HCT116 (cell line): ENCODE results near the gene CIZ1. TPM values are rescaled to one million over a fixed set of nuclear protein-coding genes. Genes with fewer than 3 reads are reported as not detected.
A peak's percentile ranks its signal among the peaks of the same experiment; 100 is the strongest.

ENCODE experiments used
- ATAC-seq: fragments of 200-7000 bp; cut with Tn5 transposase; 2 replicates; pipeline ENCODE4 v1.9.1; 2020; ENCODE audit warnings: mild to moderate bottlenecking, moderate library complexity
- BruUV-seq: library from RNA; stranded (reverse); fragments of 400-500 nt; replicated peaks from 2 replicates; lab custom pipeline; 2021; lab: Mats Ljungman, UMichigan
- CTCF ChIA-PET: fragments of 300-600 bp; sonication (Branson Sonifier 250); formaldehyde crosslinking; loops from one replicate; lab custom pipeline; 2021; ENCODE audit warnings: antibody characterized with exemption; lab: Charles Lee
- POLR2A ChIA-PET: fragments of 300-600, 350-600 bp; sonication (Branson Sonifier 250); formaldehyde crosslinking; loops from one replicate; lab custom pipeline; 2021; ENCODE audit warnings: antibody characterized with exemption; lab: Charles Lee
- RAD21 ChIA-PET, 2 experiments: fragments of 300-600 bp; sonication (Branson Sonifier 250); formaldehyde crosslinking; loops; one replicate each; lab custom pipeline; 2023; ENCODE audit warnings: low total read pairs in 2 of 2; ENCODE audit not compliant: uncharacterized antibody in 2 of 2, unreplicated experiment in 2 of 2, low non-redundant PET in 1 of 2; lab: Charles Lee
- DNase-seq: peaks from one replicate; pipeline ENCODE4 v3.0.0-alpha.2; 2010; ENCODE audit warnings: low read depth, low spot score
- H2AFZ ChIP-seq: fragments of 200-600 bp; shearing (Covaris generic), sonication (generic); 2 replicates; pipeline ENCODE4 v1.6.1; 2017; ENCODE audit warnings: low read depth, mixed run types, mixed read lengths, antibody characterized with exemption, low read length; ENCODE audit not compliant: poor library complexity, severe bottlenecking
- H3K27ac ChIP-seq: 2 replicates; pipeline ENCODE4 v1.5.1; 2012; ENCODE audit warnings: low read depth, low read length
- H3K27me3 ChIP-seq: fragments of 200-600 bp; sonication (generic); 2 replicates; pipeline ENCODE4 v1.6.1; 2016; ENCODE audit warnings: mixed run types, low read length, mixed read lengths; ENCODE audit not compliant: insufficient read depth
- H3K36me3 ChIP-seq, 2 experiments: fragments of 200-500 bp in 1 of 2; fragments of 200-600 bp in 1 of 2; sonication (Bioruptor generic) in 1 of 2; sonication (generic) in 1 of 2; 2 replicates each; pipeline versions ENCODE4 v1.5.1 to v1.6.1; 2014 to 2016; ENCODE audit warnings: low read length in 2 of 2, inconsistent platforms in 1 of 2, mixed read lengths in 1 of 2, mixed run types in 1 of 2; ENCODE audit not compliant: insufficient read depth in 2 of 2, control insufficient read depth in 1 of 2
- H3K4me1 ChIP-seq, 2 experiments: fragments of 200-600 bp in 1 of 2; sonication (generic) in 1 of 2; 2 replicates each; pipeline versions ENCODE4 v1.5.1 to v1.6.1; 2012 to 2017; ENCODE audit warnings: low read length in 2 of 2, inconsistent platforms in 1 of 2, mild to moderate bottlenecking in 1 of 2, mixed read lengths in 1 of 2, mixed run types in 1 of 2, moderate library complexity in 1 of 2; ENCODE audit not compliant: insufficient read depth in 2 of 2, control insufficient read depth in 1 of 2
- H3K4me2 ChIP-seq: fragments of 200-600 bp; sonication (generic); 2 replicates; pipeline ENCODE4 v1.6.1; 2017; ENCODE audit warnings: mixed run types, low read length, mixed read lengths
- H3K4me3 ChIP-seq, 2 experiments: fragments of 200-600 bp in 1 of 2; sonication (generic) in 1 of 2; replicated peaks in 1 of 2; 2 replicates each; pipeline ENCODE4 v1.5.1; 2011 to 2016; ENCODE audit warnings: low read length in 2 of 2, control low read depth in 1 of 2, low read depth in 1 of 2, mild to moderate bottlenecking in 1 of 2, mixed read lengths in 1 of 2, mixed run types in 1 of 2
- H3K79me2 ChIP-seq: fragments of 200-600 bp; sonication (generic); 2 replicates; pipeline ENCODE4 v1.6.1; 2017; ENCODE audit warnings: mild to moderate bottlenecking, mixed run types, low read length, moderate library complexity, mixed read lengths; ENCODE audit not compliant: insufficient read depth
- H3K9ac ChIP-seq: fragments of 200-600 bp; sonication (generic); 2 replicates; pipeline ENCODE4 v1.6.1; 2016; ENCODE audit warnings: low read length, mixed read lengths
- H3K9me2 ChIP-seq: fragments of 200-600 bp; sonication (generic), shearing (Covaris generic); 2 replicates; pipeline ENCODE4 v1.6.1; 2017; ENCODE audit warnings: mixed run types, mild to moderate bottlenecking, moderate library complexity; ENCODE audit not compliant: insufficient read depth
- H3K9me3 ChIP-seq, 2 experiments: fragments of 200-500 bp in 1 of 2; fragments of 200-600 bp in 1 of 2; sonication (Bioruptor generic) in 1 of 2; sonication (generic) in 1 of 2; 2 replicates each; pipeline ENCODE4 v1.6.1; 2014 to 2017; ENCODE audit warnings: low read length in 2 of 2, mixed read lengths in 2 of 2, inconsistent platforms in 1 of 2, low read depth in 1 of 2, mild to moderate bottlenecking in 1 of 2, mixed run types in 1 of 2, moderate library complexity in 1 of 2; ENCODE audit not compliant: control insufficient read depth in 1 of 2, insufficient read depth in 1 of 2
- H4K20me1 ChIP-seq: fragments of 200-600 bp; sonication (generic), shearing (Covaris generic); 2 replicates; pipeline ENCODE4 v1.6.1; 2017; ENCODE audit warnings: mixed run types, mild to moderate bottlenecking, moderate library complexity; ENCODE audit not compliant: insufficient read depth
- CBX3 ChIP-seq: IDR thresholded peaks from 2 replicates; pipeline ENCODE4 v1.6.1; 2012; ENCODE audit warnings: low read depth
- CEBPB ChIP-seq: IDR thresholded peaks from 2 replicates; pipeline ENCODE4 v1.6.1; 2012; ENCODE audit warnings: low read depth
- CTCF ChIP-seq, 3 experiments: fragments of 200-600 bp in 1 of 3; sonication (generic) in 1 of 3; IDR thresholded peaks in 2 of 3; conservative IDR thresholded peaks in 1 of 3; 2 replicates each; pipeline ENCODE4 v1.5.1; 2012 to 2017; ENCODE audit warnings: low read depth in 2 of 3, low read length in 2 of 3, antibody characterized with exemption in 1 of 3, borderline replicate concordance in 1 of 3, control low read depth in 1 of 3, mild to moderate bottlenecking in 1 of 3, mixed read lengths in 1 of 3, mixed run types in 1 of 3, moderate library complexity in 1 of 3; ENCODE audit not compliant: insufficient read depth in 1 of 3
- EGR1 ChIP-seq: IDR thresholded peaks from 2 replicates; pipeline ENCODE4 v1.6.1; 2012; ENCODE audit warnings: low read depth
- EZH2 ChIP-seq: fragments of 200-600 bp; sonication (generic); IDR thresholded peaks from 2 replicates; pipeline ENCODE4 v1.6.1; 2017; ENCODE audit warnings: antibody characterized with exemption, mixed run types
- EZH2phosphoT487 ChIP-seq: fragments of 200-600 bp; IDR thresholded peaks from 2 replicates; pipeline ENCODE4 v1.6.1; 2018; ENCODE audit warnings: antibody characterized with exemption, borderline replicate concordance
- POLR2A ChIP-seq: IDR thresholded peaks from 2 replicates; pipeline ENCODE4 v1.7.0; 2011; ENCODE audit warnings: borderline replicate concordance; ENCODE audit not compliant: insufficient read depth, insufficient read length; ENCODE audit errors: extremely low read depth
- POLR2AphosphoS5 ChIP-seq: IDR thresholded peaks from 2 replicates; pipeline ENCODE4 v1.6.1; 2011; ENCODE audit warnings: mild to moderate bottlenecking, low read depth, low read length, moderate library complexity
- YY1 ChIP-seq: IDR thresholded peaks from 2 replicates; pipeline ENCODE4 v1.6.1; 2011; ENCODE audit warnings: low read length, low read depth, moderate library complexity, mild to moderate bottlenecking; ENCODE audit not compliant: insufficient replicate concordance; ENCODE audit errors: extremely low read depth
- ZBTB33 ChIP-seq: IDR thresholded peaks from 2 replicates; pipeline ENCODE4 v1.6.1; 2011; ENCODE audit warnings: mild to moderate bottlenecking, low read length, moderate library complexity; ENCODE audit not compliant: insufficient replicate concordance; ENCODE audit errors: extremely low read depth
- ZFX ChIP-seq: fragments of 450-650 bp; IDR thresholded peaks from 2 replicates; pipeline ENCODE4 v1.6.1; 2017
- intact Hi-C: fragments of 100-400 bp; cut with micrococcal nuclease; formaldehyde crosslinking; loops from 2 replicates; pipeline ENCODE4 v1.10.0; 2022
- total RNA-seq: library from RNA; stranded (reverse); gene quantifications from one replicate; pipeline ENCODE4 v1.2.1, GENCODE V29; 2021; ENCODE audit not compliant: unreplicated experiment

CIZ1 gene
- total RNA-seq, 1 experiment from 2014 or later: 144 TPM

DNA sequence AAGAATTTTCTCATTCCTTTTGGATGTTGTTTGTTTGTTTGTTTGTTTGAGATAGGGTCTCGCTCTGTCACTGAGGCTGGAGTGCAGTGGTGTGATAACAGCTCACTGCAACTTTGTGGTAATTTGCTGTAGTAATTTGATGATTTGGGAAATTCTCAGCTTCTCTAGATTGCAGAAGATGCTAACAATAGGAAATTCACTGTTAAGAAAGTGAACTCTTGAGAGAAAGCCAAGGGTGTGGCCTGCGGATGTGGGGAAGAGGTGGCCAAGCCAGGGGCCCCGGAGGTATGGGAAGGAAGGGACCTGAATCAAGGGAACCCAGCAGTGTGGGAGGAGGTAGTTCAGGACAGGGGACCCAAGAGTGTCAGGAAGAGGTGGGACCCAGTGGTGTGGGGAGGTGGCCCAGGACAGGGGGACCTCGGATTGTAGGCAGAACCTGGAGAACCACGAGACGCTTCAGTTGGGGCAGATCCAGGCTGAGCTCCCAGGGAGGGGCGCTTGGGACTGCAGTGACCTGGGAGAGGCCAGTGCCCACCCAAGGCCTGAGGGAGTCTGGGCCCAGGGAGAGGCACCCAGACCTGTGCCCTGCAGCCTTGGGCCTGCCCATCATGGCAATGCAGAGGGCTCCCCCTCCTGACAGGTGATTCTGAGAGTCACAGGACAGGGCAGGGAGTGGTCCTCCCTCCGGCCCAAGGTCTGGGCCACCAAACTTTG is 47.7 kb downstream of the CIZ1 start:
- Histone ChIP-seq H3K9me2 (no peaks in the 10 kb centered on the region), H3K36me3 (no peaks in the 10 kb centered on the region), H3K4me1 (peaks cover 2 to 9% of the 10 kb centered on the region in 2 experiments; a peak in 3 of 4 replicates), H3K4me3 (no peak overlapping the region)
- CTCF ChIA-PET: interaction anchor here (1.3 kb wide), 1 partner anchor 19 kb away, joined by 6 read pairs; no protein-coding TSS in a partner anchor
- DNase-seq: no peak
- TF ChIP-seq EZH2: no peak
- TF ChIP-seq YY1: no peak
- TF ChIP-seq ZFX: no peak
- no peak for TF ChIP-seq CBX3
- TF ChIP-seq ZBTB33: no peak
- TF ChIP-seq, all 23 proteins: peak for 0
- Histone ChIP-seq H3K9ac (no peak overlapping the region), H3K4me2 (no peak overlapping the region), H2AFZ (no peak overlapping the region), H3K27ac (no peak overlapping the region), H3K9me3 (no peaks in the 10 kb centered on the region), H3K27me3 (no peaks in the 10 kb centered on the region), H4K20me1 (no peaks in the 10 kb centered on the region), H3K79me2 (no peaks in the 10 kb centered on the region)
- intact Hi-C loops: no loop called here
- POLR2A ChIA-PET: no interaction called here
- BruUV-seq: no TSS peak
- peak; percentile 65 for ATAC-seq
- RAD21 ChIA-PET: no interaction called here

- ChIA-PET POLR2A (interaction anchor here (1.1 kb wide), 1 partner anchor 14 kb away, joined by 3 read pairs; no protein-coding TSS in a partner anchor), CTCF (interaction anchor here (1.3 kb wide), 1 partner anchor 18 kb away, joined by 6 read pairs; no protein-coding TSS in a partner anchor), RAD21 (no interaction called here)
- no peak overlapping the region for H2AFZ ChIP-seq
- no peaks in the 10 kb centered on the region for H3K27me3 ChIP-seq
- H4K20me1 ChIP-seq: no peaks in the 10 kb centered on the region
- no TSS peak for BruUV-seq
- no peak overlapping the region for H3K4me3 ChIP-seq
- no peak overlapping the region for H3K4me2 ChIP-seq
- no peaks in the 10 kb centered on the region for H3K79me2 ChIP-seq
- H3K9ac ChIP-seq: no peak overlapping the region
- no peak overlapping the region for H3K27ac ChIP-seq
- H3K9me3 ChIP-seq: no peaks in the 10 kb centered on the region
- intact Hi-C loops: no loop called here
- no peaks in the 10 kb centered on the region for H3K36me3 ChIP-seq
- no peak for ATAC-seq
- peaks cover 0 to 4% of the 10 kb centered on the region in 2 experiments; a peak in 1 of 4 replicates for H3K4me1 ChIP-seq
- H3K9me2 ChIP-seq: no peaks in the 10 kb centered on the region
- no peak for DNase-seq
- TF ChIP-seq CEBPB: no peak
- TF ChIP-seq CBX3: no peak
- TF ChIP-seq EZH2phosphoT487: no peak
- no peak for TF ChIP-seq POLR2A
- no peak for TF ChIP-seq POLR2AphosphoS5
- TF ChIP-seq EGR1: no peak
- no peak for TF ChIP-seq CTCF (IDR thresholded peaks at IDR 0.05 in 2 of 3, conservative IDR thresholded peaks at IDR 0.05 in 1 of 3; ENCODE audit: borderline replicate concordance in 1 of 3, insufficient read depth in 1 of 3, low read depth in 2 of 3, low read length in 2 of 3)
Observed at GRCh38 chr9:128142596-128142995, 48.8 kb downstream of the CIZ1 start.
